OCI-LY7 (cell line): ENCODE measurements around the gene SPARC.

Experiments
- EZH2phosphoT487 ChIP-seq: fragments of 200-600 bp; sonication (generic); IDR thresholded peaks from 2 replicates; pipeline ENCODE4 v1.6.1; 2018; ENCODE audit warnings: low read depth, borderline replicate concordance, mild to moderate bottlenecking, mixed run types, antibody characterized with exemption, low read length, moderate library complexity, mixed read lengths
- TF ChIP-seq, protein P1 (sequence below): fragments of 200-600 bp; sonication (generic); conservative IDR thresholded peaks from 2 replicates; pipeline ENCODE4 v1.5.1; 2014; ENCODE audit warnings: mild to moderate bottlenecking, antibody characterized with exemption, low read length, moderate library complexity, mixed read lengths

DNA sequence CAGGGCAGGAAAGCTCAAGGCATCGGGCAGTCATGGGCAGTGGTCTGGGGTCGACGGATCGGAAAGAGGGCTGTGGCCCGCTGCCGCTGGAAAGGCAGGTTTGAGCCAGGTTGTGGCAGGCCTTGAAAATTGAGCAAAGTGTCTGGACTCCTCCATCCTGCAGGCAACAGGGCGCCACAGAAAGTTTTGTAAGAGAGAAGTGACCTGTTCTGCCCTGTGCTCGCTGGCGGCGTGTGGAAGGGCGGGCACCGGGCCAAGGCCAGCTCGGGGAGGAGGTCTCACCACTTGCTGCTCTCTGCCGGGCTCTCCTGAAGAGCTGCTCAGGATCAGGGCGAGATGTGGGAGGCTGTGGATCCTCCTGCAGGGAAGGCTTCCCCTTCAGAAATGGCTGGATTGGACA is 54.2 kb downstream of the SPARC start:
- TF ChIP-seq, protein P1, sequence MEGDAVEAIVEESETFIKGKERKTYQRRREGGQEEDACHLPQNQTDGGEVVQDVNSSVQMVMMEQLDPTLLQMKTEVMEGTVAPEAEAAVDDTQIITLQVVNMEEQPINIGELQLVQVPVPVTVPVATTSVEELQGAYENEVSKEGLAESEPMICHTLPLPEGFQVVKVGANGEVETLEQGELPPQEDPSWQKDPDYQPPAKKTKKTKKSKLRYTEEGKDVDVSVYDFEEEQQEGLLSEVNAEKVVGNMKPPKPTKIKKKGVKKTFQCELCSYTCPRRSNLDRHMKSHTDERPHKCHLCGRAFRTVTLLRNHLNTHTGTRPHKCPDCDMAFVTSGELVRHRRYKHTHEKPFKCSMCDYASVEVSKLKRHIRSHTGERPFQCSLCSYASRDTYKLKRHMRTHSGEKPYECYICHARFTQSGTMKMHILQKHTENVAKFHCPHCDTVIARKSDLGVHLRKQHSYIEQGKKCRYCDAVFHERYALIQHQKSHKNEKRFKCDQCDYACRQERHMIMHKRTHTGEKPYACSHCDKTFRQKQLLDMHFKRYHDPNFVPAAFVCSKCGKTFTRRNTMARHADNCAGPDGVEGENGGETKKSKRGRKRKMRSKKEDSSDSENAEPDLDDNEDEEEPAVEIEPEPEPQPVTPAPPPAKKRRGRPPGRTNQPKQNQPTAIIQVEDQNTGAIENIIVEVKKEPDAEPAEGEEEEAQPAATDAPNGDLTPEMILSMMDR = no peak
- TF ChIP-seq EZH2phosphoT487 = no peak
